OCI-LY3 (cell line): Measurements from ENCODE around the gene CABLES1.
A peak's percentile ranks its signal among the peaks of the same experiment; 100 is the strongest.

ENCODE experiments used
- H2AFZ ChIP-seq: fragments of 200-600, 300-600 bp; shearing (Covaris generic); 2 replicates; pipeline ENCODE4 v1.6.0; 2014; ENCODE audit warnings: antibody characterized with exemption, low read depth, low read length
- H3K27ac ChIP-seq: fragments of 200-600, 300-600 bp; sonication (generic); 2 replicates; pipeline ENCODE4 v1.5.1; 2014; ENCODE audit warnings: mild to moderate bottlenecking, low read length, moderate library complexity, mixed read lengths
- H3K27me3 ChIP-seq: fragments of 200-600, 300-600 bp; sonication (generic); 2 replicates; pipeline ENCODE4 v1.6.1; 2014; ENCODE audit warnings: low read depth, low read length, mixed read lengths
- H3K36me3 ChIP-seq: fragments of 200-600, 300-600 bp; sonication (generic); replicated peaks from 2 replicates; pipeline ENCODE3; 2014; ENCODE audit warnings: low read depth, low read length, mixed read lengths
- H3K4me1 ChIP-seq: fragments of 300-600, 200-600 bp; sonication (generic); 2 replicates; pipeline ENCODE4 v1.6.1; 2014; ENCODE audit warnings: low read length, mixed read lengths
- H3K4me2 ChIP-seq: fragments of 200-600, 300-600 bp; sonication (generic); 2 replicates; pipeline ENCODE4 v1.6.1; 2014; ENCODE audit warnings: low read length, mixed read lengths
- H3K4me3 ChIP-seq: fragments of 300-600, 200-600 bp; sonication (generic); 2 replicates; pipeline ENCODE4 v1.5.1; 2014; ENCODE audit warnings: antibody characterized with exemption, mild to moderate bottlenecking, low read length, moderate library complexity
- H3K79me2 ChIP-seq: fragments of 300-600, 200-600 bp; shearing (Covaris generic); 2 replicates; pipeline ENCODE4 v1.6.1; 2014; ENCODE audit warnings: mild to moderate bottlenecking, low read length, mixed read lengths
- H3K9ac ChIP-seq: fragments of 300-600, 200-600 bp; shearing (Covaris generic); 2 replicates; pipeline ENCODE4 v1.6.0; 2014; ENCODE audit warnings: mild to moderate bottlenecking, low read length, moderate library complexity
- H3K9me3 ChIP-seq: fragments of 200-600, 300-600 bp; shearing (Covaris generic); 2 replicates; pipeline ENCODE4 v1.6.1; 2014; ENCODE audit warnings: low read length, mixed read lengths; ENCODE audit not compliant: insufficient read depth
- H4K20me1 ChIP-seq: fragments of 200-600, 300-600 bp; sonication (generic); 2 replicates; pipeline ENCODE4 v1.6.1; 2016; ENCODE audit warnings: low read length, mixed read lengths; ENCODE audit not compliant: insufficient read depth
- CTCF ChIP-seq: fragments of 200-600, 300-600 bp; sonication (generic); IDR thresholded peaks from 2 replicates; pipeline ENCODE4 v1.5.1; 2014; ENCODE audit warnings: antibody characterized with exemption, low read length, low read depth
- EZH2phosphoT487 ChIP-seq: fragments of 200-600 bp; shearing (Covaris generic); IDR thresholded peaks from 2 replicates; pipeline ENCODE4 v1.6.1; 2018; ENCODE audit warnings: antibody characterized with exemption, mixed run types, low read depth

CABLES1 gene

GRCh38 chr18:23235860-23236259 lies 100.6 kb downstream of the CABLES1 start:
- no peak overlapping the region for H3K27ac ChIP-seq
- no peak overlapping the region for H3K4me3 ChIP-seq
- no peaks in the 10 kb centered on the region for H3K9me3 ChIP-seq
- H2AFZ ChIP-seq, result no peak overlapping the region
- no peak overlapping the region for H3K4me2 ChIP-seq
- H3K79me2 ChIP-seq, result no peaks in the 10 kb centered on the region
- H3K27me3 ChIP-seq, result peaks cover 4% of the 10 kb centered on the region; the same call in 1 of the 2 replicates
- H3K36me3 ChIP-seq, result peaks cover 38% of the 10 kb centered on the region
- H3K9ac ChIP-seq, result no peak overlapping the region
- TF ChIP-seq EZH2phosphoT487 (no peak), CTCF (no peak)
- H4K20me1 ChIP-seq, result no peaks in the 10 kb centered on the region
- H3K4me1 ChIP-seq, result peaks cover 62% of the 10 kb centered on the region

GRCh38 chr18:23236876-23237468 lies 101.7 kb downstream of the CABLES1 start:
- Histone ChIP-seq H2AFZ (no peak overlapping the region), H3K9ac (no peak overlapping the region), H3K4me2 (peak overlapping the region; percentile 59), H3K36me3 (peaks cover 39% of the 10 kb centered on the region), H4K20me1 (no peaks in the 10 kb centered on the region), H3K79me2 (no peaks in the 10 kb centered on the region), H3K27me3 (peaks cover 4% of the 10 kb centered on the region; the same call in 1 of the 2 replicates), H3K9me3 (no peaks in the 10 kb centered on the region), H3K27ac (no peak overlapping the region), H3K4me3 (no peak overlapping the region), H3K4me1 (peaks cover 64% of the 10 kb centered on the region)
- TF ChIP-seq CTCF, result no peak
- no peak for TF ChIP-seq EZH2phosphoT487

- Histone ChIP-seq H3K79me2 (no peaks in the 10 kb centered on the region), H3K9ac (peak overlapping the region; percentile 26), H3K9me3 (no peaks in the 10 kb centered on the region), H3K27me3 (peaks cover 4% of the 10 kb centered on the region; the same call in 1 of the 2 replicates), H3K36me3 (peaks cover 33% of the 10 kb centered on the region), H3K4me2 (peak overlapping the region; percentile 59), H3K4me1 (peaks cover 64% of the 10 kb centered on the region), H4K20me1 (no peaks in the 10 kb centered on the region), H2AFZ (no peak overlapping the region; the same call in 1 of the 2 replicates), H3K27ac (peak overlapping the region; percentile 41), H3K4me3 (peak overlapping the region; percentile 13)
- no peak; the same call in 1 of the 2 replicates for TF ChIP-seq CTCF
Observed at GRCh38 chr18:23237524-23238151, 102.4 kb downstream of the CABLES1 start.

- peak overlapping the region; percentile 13; the same call in 1 of the 2 replicates for H3K4me3 ChIP-seq
- H3K27ac ChIP-seq, result peak overlapping the region; percentile 41
- peaks cover 63% of the 10 kb centered on the region for H3K4me1 ChIP-seq
- H4K20me1 ChIP-seq, result no peaks in the 10 kb centered on the region
- no peak overlapping the region; the same call in 1 of the 2 replicates for H2AFZ ChIP-seq
- H3K4me2 ChIP-seq, result peak overlapping the region; percentile 59
- no peaks in the 10 kb centered on the region for H3K9me3 ChIP-seq
- no peaks in the 10 kb centered on the region for H3K79me2 ChIP-seq
- H3K9ac ChIP-seq, result peak overlapping the region; percentile 26
- peaks cover 28% of the 10 kb centered on the region for H3K36me3 ChIP-seq
- TF ChIP-seq CTCF (no peak), EZH2phosphoT487 (no peak)
- no peaks in the 10 kb centered on the region for H3K27me3 ChIP-seq
Observed at GRCh38 chr18:23238152-23238531, 102.9 kb downstream of the CABLES1 start.
